Measurements from ENCODE around the gene LDLRAP1.

The LDLRAP1 gene

GRCh38 chr1:25544243-25544764 is 898 bp downstream of the LDLRAP1 start:
- DNase-seq (ENCODE audit: low read depth in 2 of 2): no peak

DNA sequence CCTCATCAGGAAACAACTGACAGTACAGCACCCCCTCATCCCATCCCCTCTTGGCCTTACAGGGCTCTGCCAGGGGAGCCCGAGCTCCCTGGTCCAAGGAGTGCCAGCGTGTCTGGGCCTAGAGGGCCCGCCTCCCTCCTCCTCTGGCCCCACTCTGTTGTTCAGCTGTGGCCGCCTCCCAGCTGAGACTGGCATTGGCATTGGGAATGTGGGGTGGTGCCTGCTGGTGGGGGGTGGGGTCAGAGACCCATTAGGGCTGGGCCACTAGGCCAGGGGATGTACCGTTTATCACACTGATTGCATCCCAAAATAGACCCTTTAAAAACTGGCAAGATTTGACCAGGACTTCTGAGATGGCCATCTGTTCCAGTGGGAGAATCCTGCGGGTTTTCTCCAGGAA is 1.4 kb downstream of the LDLRAP1 start:
- DNase-seq (ENCODE audit: low read depth in 2 of 2): no peak

DNA sequence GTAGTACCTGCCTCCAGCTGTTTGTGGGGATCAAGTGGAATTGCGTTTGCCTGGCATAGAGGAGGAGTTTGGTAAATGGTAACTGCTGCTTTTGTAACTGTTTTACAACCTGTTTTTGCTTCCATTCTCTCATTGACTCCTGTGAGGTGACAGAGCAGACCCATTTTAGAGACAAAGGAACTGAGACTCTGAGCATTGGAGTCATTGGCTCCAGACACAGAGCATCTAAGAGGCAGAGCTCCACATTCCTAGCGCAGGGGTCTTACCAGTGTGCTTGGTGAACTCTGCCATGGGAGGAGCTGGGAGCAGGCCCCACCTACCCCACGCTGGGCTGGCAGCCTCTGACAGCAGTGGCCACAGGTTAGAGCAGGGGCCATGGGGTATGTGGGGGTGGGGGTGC is 2.4 kb downstream of the LDLRAP1 start:
- DNase-seq (ENCODE audit: low read depth in 2 of 2): no peak

- DNase-seq (ENCODE audit: low read depth in 2 of 2): no peak
Observed at GRCh38 chr1:25546193-25546592, 2.8 kb downstream of the LDLRAP1 start.

DNA sequence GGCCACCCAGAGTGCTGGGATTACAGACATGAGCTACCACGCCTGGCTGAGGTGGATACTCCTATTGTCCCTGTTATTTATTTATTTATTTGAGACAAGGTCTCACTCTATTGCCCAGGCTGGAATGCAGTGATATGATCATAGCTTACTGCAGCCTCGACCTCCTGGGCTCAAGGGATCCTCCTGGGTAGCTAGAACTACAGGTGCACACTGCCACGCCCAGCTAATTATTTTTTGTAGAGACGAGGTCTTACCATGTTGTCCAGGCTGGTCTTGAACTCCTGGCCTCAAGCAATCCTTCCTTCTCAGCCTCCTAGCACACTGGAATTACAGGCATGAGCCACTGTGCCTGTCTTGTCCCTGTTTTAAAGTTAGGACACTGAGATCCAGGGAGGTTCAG is 5.2 kb downstream of the LDLRAP1 start:
- DNase-seq (ENCODE audit: low read depth in 2 of 2): no peak

DNA sequence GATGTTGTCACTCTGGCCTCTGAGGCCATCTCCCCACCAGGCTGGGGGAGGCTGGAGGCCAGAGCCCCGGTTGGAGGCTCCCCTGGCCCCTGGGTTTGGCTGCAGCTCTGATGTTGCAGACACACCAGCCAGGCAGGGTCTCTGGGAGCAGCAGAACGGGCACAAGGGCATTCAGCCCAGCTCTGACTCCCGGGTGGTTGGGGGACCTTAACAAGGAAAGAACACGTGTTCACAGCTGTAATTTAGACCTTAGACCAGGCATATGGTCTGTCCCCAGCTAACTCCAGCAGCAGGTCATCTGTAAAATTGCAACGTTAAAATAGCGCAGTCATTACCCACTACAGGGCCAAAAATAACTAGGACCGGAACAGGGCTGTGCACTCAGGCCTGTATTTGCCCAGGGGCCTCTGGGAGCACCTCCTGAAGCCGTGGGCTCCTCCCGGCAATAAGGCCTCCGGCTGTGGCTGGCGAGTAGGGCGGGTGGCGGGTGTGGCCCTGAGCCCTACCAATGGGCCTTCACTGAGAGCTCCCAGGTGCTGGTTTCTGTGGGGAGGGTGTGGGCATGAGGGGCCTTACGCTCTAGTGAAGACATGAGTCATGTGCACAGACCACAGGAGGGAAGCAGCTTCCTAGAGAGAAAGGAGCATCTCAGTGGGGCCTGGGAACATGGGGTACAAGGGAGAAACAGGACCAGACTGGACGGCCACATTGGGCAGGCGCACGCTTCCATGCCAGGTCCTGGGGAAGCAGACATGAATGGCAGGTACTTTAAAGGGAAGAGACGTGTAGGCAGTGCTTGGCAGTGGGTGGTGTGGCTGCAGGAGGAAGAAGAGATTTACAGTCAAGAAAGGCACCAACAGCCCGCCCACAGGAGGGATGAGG is 6.1 kb downstream of the LDLRAP1 start:
- DNase-seq (ENCODE audit: low read depth in 2 of 2): peak; percentile 78 to 84

DNA sequence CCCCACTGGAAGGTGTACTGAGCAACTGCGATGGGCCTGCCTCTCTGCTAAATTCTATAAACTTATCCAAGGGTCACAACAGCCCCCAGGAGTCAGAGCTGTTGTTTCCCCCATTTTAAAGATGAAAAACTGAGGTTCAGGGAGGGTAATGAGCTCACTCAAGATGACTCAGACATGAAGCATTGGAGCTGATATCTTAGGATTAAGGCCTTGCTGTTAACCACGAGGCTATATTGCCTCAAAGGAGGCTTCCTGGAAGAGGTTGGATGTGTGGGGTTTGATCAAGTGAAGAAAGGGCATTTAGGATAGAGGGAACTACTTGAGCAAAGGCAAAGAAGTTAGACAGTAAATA is 6.7 kb downstream of the LDLRAP1 start:
- DNase-seq (ENCODE audit: low read depth in 2 of 2): no peak

DNA sequence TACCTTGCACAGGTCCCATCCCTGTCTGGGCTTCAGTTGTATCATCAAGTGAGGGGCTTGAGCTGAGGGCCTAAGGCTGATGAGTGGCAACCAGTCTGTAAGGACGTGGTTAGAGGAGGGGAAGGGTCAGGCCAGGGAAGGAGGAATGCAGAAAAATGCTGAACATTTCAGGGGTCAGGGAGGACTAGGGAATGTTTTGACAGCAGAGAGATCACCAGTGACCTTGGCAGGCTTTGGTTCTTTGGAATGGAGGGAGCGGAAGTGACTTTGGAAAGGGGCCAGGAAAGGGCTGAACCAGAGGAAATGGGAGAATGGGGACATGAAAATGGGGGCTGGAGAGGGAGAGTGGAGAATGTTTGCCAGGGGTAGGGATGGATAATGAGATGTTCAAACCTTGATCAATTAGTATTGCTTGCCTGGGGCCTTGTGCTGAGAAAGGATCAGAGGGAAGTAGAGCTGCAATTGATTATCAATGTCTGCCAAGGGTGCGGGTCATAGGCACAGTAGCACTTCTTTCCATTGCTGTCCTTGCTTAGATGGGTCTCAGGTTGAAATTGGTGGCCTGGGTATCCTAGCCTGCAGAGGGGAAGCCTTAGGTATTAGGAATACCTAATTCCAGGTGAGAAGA is 7.4 kb downstream of the LDLRAP1 start:
- DNase-seq (ENCODE audit: low read depth in 2 of 2): no peak

- DNase-seq (ENCODE audit: low read depth in 2 of 2): no peak
Observed at GRCh38 chr1:25553749-25554429, 10.5 kb downstream of the LDLRAP1 start.

DNA sequence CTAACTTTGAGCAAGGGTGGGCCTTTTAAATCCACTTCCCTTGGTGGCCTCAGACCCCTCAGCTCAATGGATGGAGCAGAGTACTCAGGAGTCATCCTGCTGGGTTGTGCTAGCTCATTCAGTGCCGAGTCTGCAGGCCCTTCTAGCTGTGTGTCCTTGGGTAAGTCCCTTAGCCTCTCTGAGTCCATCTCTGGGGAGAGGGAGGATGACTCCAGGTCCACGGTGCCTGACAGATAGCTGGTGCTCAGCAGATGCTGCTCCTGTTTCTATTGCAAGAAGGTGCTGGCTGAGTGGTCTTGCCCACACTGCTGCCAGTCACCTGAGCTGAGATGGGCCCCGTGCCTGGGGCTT is 11.0 kb downstream of the LDLRAP1 start:
- no peak for DNase-seq (ENCODE audit: low read depth in 2 of 2)

GRCh38 chr1:25554886-25555752 is 11.7 kb downstream of the LDLRAP1 start:
- no peak for DNase-seq (ENCODE audit: low read depth in 2 of 2)

GRCh38 chr1:25555753-25556092 is 12.3 kb downstream of the LDLRAP1 start:
- DNase-seq (ENCODE audit: low read depth in 2 of 2): no peak

GRCh38 chr1:25556132-25556670 is 12.8 kb downstream of the LDLRAP1 start:
- no peak for DNase-seq (ENCODE audit: low read depth in 2 of 2)

DNA sequence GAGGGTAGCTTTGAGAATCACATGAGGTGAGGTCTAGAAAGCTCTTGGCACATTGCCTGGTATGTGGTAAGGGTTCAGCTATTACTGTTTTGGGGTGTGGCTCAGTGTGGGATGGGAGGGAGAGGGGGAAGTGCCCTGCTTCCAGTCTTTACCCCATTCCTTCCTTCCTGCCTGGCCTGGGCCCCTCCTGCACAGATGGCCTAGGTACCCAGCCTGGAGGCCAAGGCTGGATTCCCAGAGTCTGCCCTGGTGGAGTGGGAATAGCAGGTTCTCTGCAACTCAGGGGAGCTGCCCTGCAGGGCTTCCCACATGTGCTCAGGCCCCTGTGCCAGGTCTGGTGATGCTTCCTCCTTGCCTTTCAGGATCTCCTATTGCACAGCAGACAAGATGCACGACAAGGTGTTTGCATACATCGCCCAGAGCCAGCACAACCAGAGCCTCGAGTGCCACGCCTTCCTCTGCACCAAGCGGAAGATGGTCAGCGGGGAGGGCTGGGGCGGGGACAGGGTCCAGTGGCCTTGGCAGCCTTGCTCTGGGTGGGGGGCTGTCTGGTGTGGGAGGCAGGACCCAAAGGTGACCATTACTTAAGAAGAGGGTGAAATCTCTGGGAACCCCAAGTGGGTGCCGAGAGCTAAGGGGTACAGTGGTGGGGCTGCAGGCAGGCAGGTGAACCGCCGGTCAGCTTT is 13.5 kb downstream of the LDLRAP1 start:
- no peak for DNase-seq (ENCODE audit: low read depth in 2 of 2)

DNA sequence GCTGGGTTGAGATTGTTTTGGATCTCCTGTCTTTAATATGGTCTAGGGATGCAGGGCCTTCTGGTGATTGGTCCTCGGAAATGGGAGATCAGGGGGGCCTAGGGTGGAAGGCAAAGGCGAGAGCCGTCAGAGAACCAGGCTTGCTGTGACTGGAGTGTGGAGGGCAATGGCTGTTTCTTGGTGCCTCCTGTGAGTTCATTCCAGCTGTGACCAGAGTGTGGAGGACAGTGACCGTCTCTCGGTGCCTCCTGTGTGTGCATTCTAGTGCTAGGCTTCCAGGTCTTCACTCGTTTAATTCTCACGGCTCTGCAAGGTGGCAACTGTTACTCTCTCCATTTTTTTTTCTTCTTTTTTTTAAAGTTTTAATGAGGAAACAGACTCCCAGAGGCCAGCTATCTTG is 14.1 kb downstream of the LDLRAP1 start:
- no peak for DNase-seq (ENCODE audit: low read depth in 2 of 2)

DNA sequence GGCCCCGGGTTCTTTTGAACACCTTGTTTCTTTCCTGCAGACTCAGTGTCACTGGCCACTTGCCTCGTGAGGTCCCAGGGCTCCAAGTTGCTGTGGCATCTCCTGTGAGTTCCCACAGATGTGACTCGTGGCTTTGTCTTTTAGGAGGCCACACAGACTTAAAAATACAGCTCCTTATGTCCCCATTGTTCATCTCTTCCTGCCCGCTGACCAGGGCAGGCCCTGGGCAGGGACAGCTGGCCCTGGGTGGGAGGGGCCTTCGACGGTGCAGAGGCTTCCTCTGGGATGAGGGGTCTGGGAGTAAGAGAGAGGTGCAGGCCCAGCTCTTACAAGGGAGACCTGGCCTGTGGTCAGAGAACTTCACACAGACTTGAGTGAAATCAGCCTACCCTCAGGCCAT is 15.6 kb downstream of the LDLRAP1 start:
- DNase-seq (ENCODE audit: low read depth in 2 of 2): no peak

- no peak for DNase-seq (ENCODE audit: low read depth in 2 of 2)
Observed at GRCh38 chr1:25560001-25560400, 16.6 kb downstream of the LDLRAP1 start.

DNA sequence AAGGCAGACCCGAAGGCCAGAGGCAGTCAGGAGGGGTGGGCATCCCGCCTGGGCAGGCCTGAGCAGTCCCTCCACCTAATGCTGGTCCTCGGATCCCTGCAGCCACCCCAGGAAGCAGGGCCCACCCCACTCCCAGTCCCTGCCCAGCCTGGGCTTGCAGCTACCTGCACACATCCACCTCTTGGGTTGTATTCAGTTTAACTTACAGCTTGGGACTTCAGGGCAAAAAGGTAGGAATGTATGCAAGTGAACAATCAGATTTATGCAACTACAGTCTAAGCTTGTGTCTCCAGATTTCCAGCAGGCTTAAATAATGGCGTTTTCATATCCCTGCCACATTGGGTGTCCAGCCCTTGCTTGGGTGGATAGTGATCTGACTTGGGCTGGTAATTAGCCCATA is 17.4 kb downstream of the LDLRAP1 start:
- no peak for DNase-seq (ENCODE audit: low read depth in 2 of 2)

DNA sequence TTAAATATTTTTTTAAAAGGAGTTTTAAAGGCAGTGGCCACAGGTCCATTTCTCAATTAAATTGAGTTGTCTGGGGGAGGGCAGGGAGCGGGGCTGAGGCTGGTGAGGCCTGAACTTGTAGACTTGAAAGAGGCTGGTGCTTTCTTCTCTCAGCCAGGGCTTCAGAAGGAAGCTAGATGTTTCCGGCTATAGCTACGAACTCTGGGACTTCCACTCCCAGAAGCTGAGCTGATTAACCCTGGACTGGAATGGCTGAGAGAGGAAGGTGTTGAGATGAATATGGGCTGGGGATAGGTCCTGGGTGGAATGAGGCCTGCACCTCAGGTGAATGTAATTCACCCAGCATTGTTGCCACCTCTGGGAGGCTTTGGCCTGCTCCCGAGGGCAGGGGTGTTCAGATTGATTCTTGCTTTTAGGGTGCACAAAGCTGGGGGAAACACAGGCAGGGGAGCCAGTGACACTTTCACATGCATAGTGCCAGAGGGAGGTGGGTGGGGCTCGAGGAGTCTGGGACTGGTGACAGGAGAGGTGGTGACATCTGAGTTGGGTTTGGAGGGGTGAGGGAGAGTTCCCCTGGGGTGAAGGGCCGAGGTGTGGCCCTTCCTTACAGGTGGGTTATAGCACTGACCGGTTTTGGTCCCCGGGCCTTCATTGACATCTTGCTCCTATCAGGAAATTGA is 18.2 kb downstream of the LDLRAP1 start:
- DNase-seq (ENCODE audit: low read depth in 2 of 2): no peak

DNA sequence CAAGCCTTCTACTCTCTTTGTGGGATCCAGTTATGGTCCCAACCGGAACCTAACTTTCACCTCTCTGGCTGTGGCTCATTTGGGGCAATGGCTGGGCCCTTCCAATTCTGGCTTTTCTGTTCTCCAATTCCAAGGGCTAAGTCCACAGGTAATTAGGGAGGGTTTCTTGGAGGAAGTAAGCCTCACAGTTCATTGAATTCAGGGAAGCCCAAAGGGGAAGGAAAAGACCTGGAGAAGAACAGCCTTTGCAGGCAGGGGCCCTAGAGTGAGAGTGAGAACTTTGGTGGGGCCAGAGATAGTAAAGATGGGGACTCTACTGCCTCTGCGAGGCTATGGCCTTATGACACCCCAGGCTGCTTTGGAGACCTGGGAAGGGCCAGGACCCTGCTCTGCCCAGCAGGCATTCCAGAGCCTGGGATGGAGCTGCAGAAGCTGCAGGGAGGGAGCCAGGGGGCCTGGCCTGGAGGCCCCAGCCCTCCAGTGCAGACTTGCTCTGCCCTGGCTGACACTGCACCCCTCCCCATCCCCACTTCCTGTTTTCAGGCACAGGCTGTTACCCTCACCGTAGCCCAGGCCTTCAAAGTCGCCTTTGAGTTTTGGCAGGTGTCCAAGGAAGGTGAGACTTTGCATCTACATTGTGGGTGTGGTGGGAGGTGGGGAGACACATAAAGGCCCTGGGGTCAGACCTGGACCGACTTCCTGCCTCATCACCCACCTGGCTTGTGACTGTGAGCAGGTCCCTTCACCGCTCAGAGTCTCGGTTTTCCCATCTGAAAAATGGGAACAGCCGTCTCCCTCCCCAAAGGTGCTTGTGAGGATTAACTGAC is 18.9 kb downstream of the LDLRAP1 start:
- peak; percentile 43 for DNase-seq (ENCODE audit: low read depth in 2 of 2)

Data from stimulated activated CD4-positive, alpha-beta T cell treated with anti-CD3 and anti-CD28 coated beads, Interleukin-4, amount 100 ng/mL, for 48 hours (primary cell).